HUES6 (cell line): Measurements from ENCODE around the gene EEF1A2.
A peak's percentile ranks its signal among the peaks of the same experiment; 100 is the strongest.

ENCODE experiments used
- H3K27ac ChIP-seq: 2 replicates; pipeline ENCODE4 v1.7.0; 2013; ENCODE audit warnings: low read depth, mild to moderate bottlenecking, low read length, inconsistent platforms
- H3K27me3 ChIP-seq: 2 replicates; pipeline ENCODE4 v1.6.1; 2013; ENCODE audit warnings: low read length; ENCODE audit not compliant: control insufficient read depth, insufficient read depth
- H3K36me3 ChIP-seq: 2 replicates; pipeline ENCODE4 v1.6.1; 2013; ENCODE audit warnings: low read length; ENCODE audit not compliant: control insufficient read depth, insufficient read depth
- H3K4me1 ChIP-seq: 2 replicates; pipeline ENCODE4 v1.6.1; 2013; ENCODE audit warnings: low read length; ENCODE audit not compliant: control insufficient read depth, insufficient read depth
- H3K4me3 ChIP-seq: 2 replicates; pipeline ENCODE4 v1.5.1; 2013; ENCODE audit warnings: low read depth, low read length
- H3K9ac ChIP-seq: one replicate; pipeline ENCODE4 v1.6.1; 2013; ENCODE audit warnings: mild to moderate bottlenecking, low read length
- H3K9me3 ChIP-seq: 2 replicates; pipeline ENCODE4 v1.6.1; 2013; ENCODE audit warnings: low read depth, low read length; ENCODE audit not compliant: control insufficient read depth, insufficient read depth

The EEF1A2 gene

GRCh38 chr20:63443606-63444395 lies 55.1 kb downstream of the EEF1A2 start:
- Histone ChIP-seq H3K9ac (no peak overlapping the region), H3K4me3 (no peak overlapping the region), H3K4me1 (0 out of 2 replicates have a peak, but pooled peaks cover 3% of the 10 kb centered on the region), H3K9me3 (peaks cover 7% of the 10 kb centered on the region), H3K36me3 (no peaks in the 10 kb centered on the region), H3K27me3 (no peaks in the 10 kb centered on the region), H3K27ac (no peak overlapping the region)

GRCh38 chr20:63442100-63442493 lies 56.8 kb downstream of the EEF1A2 start:
- Histone ChIP-seq H3K27me3 (no peaks in the 10 kb centered on the region), H3K36me3 (no peaks in the 10 kb centered on the region), H3K4me1 (0 out of 2 replicates have a peak, but pooled peaks cover 2% of the 10 kb centered on the region), H3K9me3 (peaks cover 7% of the 10 kb centered on the region), H3K4me3 (no peak overlapping the region), H3K27ac (no peak overlapping the region), H3K9ac (no peak overlapping the region)

GRCh38 chr20:63441136-63442099 lies 57.5 kb downstream of the EEF1A2 start:
- Histone ChIP-seq H3K4me1 (no peaks in the 10 kb centered on the region), H3K9me3 (peaks cover 7% of the 10 kb centered on the region), H3K27me3 (no peaks in the 10 kb centered on the region), H3K36me3 (no peaks in the 10 kb centered on the region), H3K27ac (no peak overlapping the region), H3K4me3 (no peak overlapping the region), H3K9ac (no peak overlapping the region)

GRCh38 chr20:63440366-63440955 lies 58.4 kb downstream of the EEF1A2 start:
- Histone ChIP-seq H3K4me3 (no peak overlapping the region), H3K27ac (0 out of 2 replicates have a peak overlapping the region, but pooled peaks have one; percentile 18), H3K27me3 (no peaks in the 10 kb centered on the region), H3K4me1 (no peaks in the 10 kb centered on the region), H3K36me3 (no peaks in the 10 kb centered on the region), H3K9ac (no peak overlapping the region), H3K9me3 (peaks cover 7% of the 10 kb centered on the region)

GRCh38 chr20:63439866-63440265 lies 59.0 kb downstream of the EEF1A2 start:
- no peaks in the 10 kb centered on the region for H3K36me3 ChIP-seq
- H3K27me3 ChIP-seq, result no peaks in the 10 kb centered on the region
- H3K4me3 ChIP-seq, result no peak overlapping the region
- no peak overlapping the region for H3K27ac ChIP-seq
- peaks cover 7% of the 10 kb centered on the region for H3K9me3 ChIP-seq
- no peaks in the 10 kb centered on the region for H3K4me1 ChIP-seq
- H3K9ac ChIP-seq, result no peak overlapping the region

GRCh38 chr20:63438121-63438520 lies 60.8 kb downstream of the EEF1A2 start:
- no peak overlapping the region for H3K27ac ChIP-seq
- no peaks in the 10 kb centered on the region for H3K27me3 ChIP-seq
- H3K9ac ChIP-seq, result no peak overlapping the region
- no peak overlapping the region for H3K4me3 ChIP-seq
- H3K9me3 ChIP-seq, result peaks cover 3% of the 10 kb centered on the region; the same call in 1 of the 2 replicates
- no peaks in the 10 kb centered on the region for H3K36me3 ChIP-seq
- peaks cover 9% of the 10 kb centered on the region; the same call in 1 of the 2 replicates for H3K4me1 ChIP-seq
